ENCODE measurements around the gene ZNF830.

The ZNF830 gene

DNA sequence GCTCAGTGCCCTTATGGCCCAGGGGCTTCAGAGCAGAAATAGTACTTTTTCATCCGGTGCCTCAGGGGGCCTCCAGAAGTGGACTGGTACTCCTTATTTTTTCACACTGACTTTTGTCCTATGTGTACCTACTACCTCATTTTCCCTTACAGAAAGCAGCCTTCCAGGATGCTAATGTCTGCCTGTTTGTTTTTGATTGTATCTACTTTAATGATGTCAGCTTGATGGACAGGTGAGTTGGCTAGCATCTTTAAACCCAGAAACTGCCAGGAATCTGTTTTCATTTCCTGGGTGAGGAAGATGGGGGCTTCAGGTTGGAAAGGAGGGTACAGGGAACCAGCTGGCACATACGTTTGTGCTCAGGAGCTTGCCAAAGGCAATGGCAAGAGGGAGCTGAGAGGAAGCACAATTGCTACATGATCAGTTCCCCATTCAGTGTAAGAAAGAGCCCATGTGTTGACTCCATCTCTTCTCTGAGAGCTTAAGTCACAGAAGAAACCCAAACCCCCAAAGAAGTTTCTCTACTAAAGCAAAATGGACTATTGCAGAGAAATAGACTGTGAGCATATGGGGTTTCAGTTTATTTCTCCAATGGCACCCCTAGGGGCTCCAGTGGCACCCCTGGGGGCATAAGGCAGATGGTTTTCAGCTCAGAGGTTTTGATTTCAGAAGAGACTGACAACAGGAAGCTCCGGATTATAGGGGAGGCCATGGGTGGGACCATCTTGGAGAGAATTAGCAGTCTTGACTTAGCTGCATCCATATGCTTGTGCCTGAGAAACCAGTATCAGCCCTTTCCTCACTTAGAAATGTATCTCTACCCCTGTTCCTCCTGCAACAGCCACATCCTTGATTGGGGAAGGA, 35.3 kb downstream of the ZNF830 start:
- ATAC-seq: no peak; the same call in 2 of the 3 replicates
- TF ChIP-seq ZNF70 (CRISPR knock-in tag; IDR thresholded peaks at IDR 0.05): no peak
- TF ChIP-seq ZFP30 (CRISPR knock-in tag; IDR thresholded peaks at IDR 0.05): no peak
- TF ChIP-seq GLIS3 (CRISPR knock-in tag; IDR thresholded peaks at IDR 0.05): no peak
- no peak for TF ChIP-seq OSR1 (CRISPR knock-in tag; IDR thresholded peaks at IDR 0.05)
- TF ChIP-seq TOX (CRISPR knock-in tag; IDR thresholded peaks at IDR 0.05; ENCODE audit: borderline replicate concordance): no peak
- TF ChIP-seq, protein P1, sequence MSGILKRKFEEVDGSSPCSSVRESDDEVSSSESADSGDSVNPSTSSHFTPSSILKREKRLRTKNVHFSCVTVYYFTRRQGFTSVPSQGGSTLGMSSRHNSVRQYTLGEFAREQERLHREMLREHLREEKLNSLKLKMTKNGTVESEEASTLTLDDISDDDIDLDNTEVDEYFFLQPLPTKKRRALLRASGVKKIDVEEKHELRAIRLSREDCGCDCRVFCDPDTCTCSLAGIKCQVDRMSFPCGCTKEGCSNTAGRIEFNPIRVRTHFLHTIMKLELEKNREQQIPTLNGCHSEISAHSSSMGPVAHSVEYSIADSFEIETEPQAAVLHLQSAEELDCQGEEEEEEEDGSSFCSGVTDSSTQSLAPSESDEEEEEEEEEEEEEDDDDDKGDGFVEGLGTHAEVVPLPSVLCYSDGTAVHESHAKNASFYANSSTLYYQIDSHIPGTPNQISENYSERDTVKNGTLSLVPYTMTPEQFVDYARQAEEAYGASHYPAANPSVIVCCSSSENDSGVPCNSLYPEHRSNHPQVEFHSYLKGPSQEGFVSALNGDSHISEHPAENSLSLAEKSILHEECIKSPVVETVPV (CRISPR knock-in tag; IDR thresholded peaks at IDR 0.05): no peak
- no peak for TF ChIP-seq ZC3H10 (CRISPR knock-in tag; IDR thresholded peaks at IDR 0.05)
- TF ChIP-seq, protein P2, sequence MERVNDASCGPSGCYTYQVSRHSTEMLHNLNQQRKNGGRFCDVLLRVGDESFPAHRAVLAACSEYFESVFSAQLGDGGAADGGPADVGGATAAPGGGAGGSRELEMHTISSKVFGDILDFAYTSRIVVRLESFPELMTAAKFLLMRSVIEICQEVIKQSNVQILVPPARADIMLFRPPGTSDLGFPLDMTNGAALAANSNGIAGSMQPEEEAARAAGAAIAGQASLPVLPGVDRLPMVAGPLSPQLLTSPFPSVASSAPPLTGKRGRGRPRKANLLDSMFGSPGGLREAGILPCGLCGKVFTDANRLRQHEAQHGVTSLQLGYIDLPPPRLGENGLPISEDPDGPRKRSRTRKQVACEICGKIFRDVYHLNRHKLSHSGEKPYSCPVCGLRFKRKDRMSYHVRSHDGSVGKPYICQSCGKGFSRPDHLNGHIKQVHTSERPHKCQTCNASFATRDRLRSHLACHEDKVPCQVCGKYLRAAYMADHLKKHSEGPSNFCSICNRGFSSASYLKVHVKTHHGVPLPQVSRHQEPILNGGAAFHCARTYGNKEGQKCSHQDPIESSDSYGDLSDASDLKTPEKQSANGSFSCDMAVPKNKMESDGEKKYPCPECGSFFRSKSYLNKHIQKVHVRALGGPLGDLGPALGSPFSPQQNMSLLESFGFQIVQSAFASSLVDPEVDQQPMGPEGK (CRISPR knock-in tag; IDR thresholded peaks at IDR 0.05; ENCODE audit: borderline replicate concordance): no peak
- no peak for TF ChIP-seq ESRRG (CRISPR knock-in tag; IDR thresholded peaks at IDR 0.05)
- no peak for TF ChIP-seq ISL1 (CRISPR knock-in tag; IDR thresholded peaks at IDR 0.05)
- TF ChIP-seq, protein P3, sequence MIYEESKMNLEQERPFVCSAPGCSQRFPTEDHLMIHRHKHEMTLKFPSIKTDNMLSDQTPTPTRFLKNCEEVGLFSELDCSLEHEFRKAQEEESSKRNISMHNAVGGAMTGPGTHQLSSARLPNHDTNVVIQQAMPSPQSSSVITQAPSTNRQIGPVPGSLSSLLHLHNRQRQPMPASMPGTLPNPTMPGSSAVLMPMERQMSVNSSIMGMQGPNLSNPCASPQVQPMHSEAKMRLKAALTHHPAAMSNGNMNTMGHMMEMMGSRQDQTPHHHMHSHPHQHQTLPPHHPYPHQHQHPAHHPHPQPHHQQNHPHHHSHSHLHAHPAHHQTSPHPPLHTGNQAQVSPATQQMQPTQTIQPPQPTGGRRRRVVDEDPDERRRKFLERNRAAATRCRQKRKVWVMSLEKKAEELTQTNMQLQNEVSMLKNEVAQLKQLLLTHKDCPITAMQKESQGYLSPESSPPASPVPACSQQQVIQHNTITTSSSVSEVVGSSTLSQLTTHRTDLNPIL (CRISPR knock-in tag; IDR thresholded peaks at IDR 0.05; ENCODE audit: low read depth): no peak
- TF ChIP-seq ARNTL (CRISPR knock-in tag; IDR thresholded peaks at IDR 0.05; ENCODE audit: borderline replicate concordance, low read depth): no peak
- TF ChIP-seq SNAI2 (CRISPR knock-in tag; IDR thresholded peaks at IDR 0.05): no peak
- TF ChIP-seq CSDC2 (CRISPR knock-in tag; IDR thresholded peaks at IDR 0.05): no peak
- no peak for TF ChIP-seq ZFP3 (CRISPR knock-in tag; IDR thresholded peaks at IDR 0.05)
- TF ChIP-seq RARB (CRISPR knock-in tag; IDR thresholded peaks at IDR 0.05): no peak
- TF ChIP-seq PPARA (CRISPR knock-in tag; IDR thresholded peaks at IDR 0.05; ENCODE audit: borderline replicate concordance): no peak

GRCh38 chr17:34997355-34997862, 36.1 kb downstream of the ZNF830 start:
- TF ChIP-seq ZFP30 (CRISPR knock-in tag; IDR thresholded peaks at IDR 0.05) (no peak), ZNF8 (CRISPR knock-in tag; IDR thresholded peaks at IDR 0.05) (no peak), CSDC2 (CRISPR knock-in tag; IDR thresholded peaks at IDR 0.05) (no peak), ESRRG (CRISPR knock-in tag; IDR thresholded peaks at IDR 0.05) (no peak), RARB (CRISPR knock-in tag; IDR thresholded peaks at IDR 0.05) (no peak), OSR1 (CRISPR knock-in tag; IDR thresholded peaks at IDR 0.05) (no peak), ZC3H10 (CRISPR knock-in tag; IDR thresholded peaks at IDR 0.05) (no peak), POU6F1 (CRISPR knock-in tag; IDR thresholded peaks at IDR 0.05; ENCODE audit: borderline replicate concordance, low read depth) (no peak), GLIS3 (CRISPR knock-in tag; IDR thresholded peaks at IDR 0.05) (no peak), SNAI2 (CRISPR knock-in tag; IDR thresholded peaks at IDR 0.05) (no peak), PPARA (CRISPR knock-in tag; IDR thresholded peaks at IDR 0.05; ENCODE audit: borderline replicate concordance) (no peak), ZNF70 (CRISPR knock-in tag; IDR thresholded peaks at IDR 0.05) (no peak), TOX (CRISPR knock-in tag; IDR thresholded peaks at IDR 0.05; ENCODE audit: borderline replicate concordance) (no peak)
- TF ChIP-seq, protein P1 (CRISPR knock-in tag; IDR thresholded peaks at IDR 0.05): no peak
- peak; percentile 78 for ATAC-seq

DNA sequence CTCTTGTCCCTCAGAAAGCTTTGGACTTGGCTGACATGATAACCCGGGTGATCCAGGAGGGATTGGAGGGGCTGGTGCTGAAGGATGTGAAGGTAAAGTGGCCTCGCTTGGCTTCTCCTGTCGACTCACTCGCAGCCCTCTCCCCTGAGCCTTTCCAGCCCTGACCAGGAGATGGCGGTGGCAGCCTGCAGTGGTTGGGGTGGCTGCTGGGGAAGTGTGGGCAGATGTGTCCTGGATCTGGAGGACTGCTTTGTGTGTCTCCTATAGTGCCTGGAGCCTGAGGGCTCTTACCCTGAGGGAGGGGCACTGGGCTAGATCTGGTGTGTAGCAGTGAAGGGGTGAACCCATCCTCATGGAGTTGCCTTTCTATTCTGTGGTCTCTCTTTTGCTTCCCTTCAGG, 36.9 kb downstream of the ZNF830 start:
- TF ChIP-seq CSDC2 (CRISPR knock-in tag; IDR thresholded peaks at IDR 0.05): no peak
- TF ChIP-seq SNAI2 (CRISPR knock-in tag; IDR thresholded peaks at IDR 0.05): no peak
- TF ChIP-seq TOX (CRISPR knock-in tag; IDR thresholded peaks at IDR 0.05; ENCODE audit: borderline replicate concordance): no peak
- no peak for TF ChIP-seq ZC3H10 (CRISPR knock-in tag; IDR thresholded peaks at IDR 0.05)
- TF ChIP-seq, protein P2 (CRISPR knock-in tag; IDR thresholded peaks at IDR 0.05; ENCODE audit: borderline replicate concordance): no peak
- no peak for TF ChIP-seq ZNF8 (CRISPR knock-in tag; IDR thresholded peaks at IDR 0.05)
- TF ChIP-seq POU6F1 (CRISPR knock-in tag; IDR thresholded peaks at IDR 0.05; ENCODE audit: borderline replicate concordance, low read depth): no peak
- no peak for TF ChIP-seq ISL1 (CRISPR knock-in tag; IDR thresholded peaks at IDR 0.05)
- ATAC-seq: peak; percentile 82
